ENCODE data around the gene C1QTNF6.

Gene C1QTNF6

DNA sequence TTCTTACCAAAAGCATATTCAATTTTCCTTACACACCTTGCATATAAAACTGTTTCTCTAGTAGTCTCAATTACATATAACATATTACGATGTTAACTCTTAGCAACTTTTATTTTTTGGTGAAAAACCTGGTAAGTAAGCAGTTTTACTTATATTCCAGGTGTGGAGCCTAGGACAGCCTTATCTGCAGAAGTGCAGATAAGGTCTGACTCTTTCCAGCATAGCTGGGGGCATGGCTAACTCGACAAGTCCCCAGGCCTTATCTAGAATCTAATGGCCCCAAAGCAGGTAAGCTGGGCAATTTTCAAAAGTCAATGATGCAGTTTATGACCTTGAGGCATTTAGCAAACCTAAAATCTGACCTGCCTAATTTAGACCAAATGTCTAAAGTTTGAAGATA lies 4.2 kb upstream of the C1QTNF6 start:
- FAIRE-seq (no peak), DNase-seq (ENCODE audit: low spot score) (no peak)

DNA sequence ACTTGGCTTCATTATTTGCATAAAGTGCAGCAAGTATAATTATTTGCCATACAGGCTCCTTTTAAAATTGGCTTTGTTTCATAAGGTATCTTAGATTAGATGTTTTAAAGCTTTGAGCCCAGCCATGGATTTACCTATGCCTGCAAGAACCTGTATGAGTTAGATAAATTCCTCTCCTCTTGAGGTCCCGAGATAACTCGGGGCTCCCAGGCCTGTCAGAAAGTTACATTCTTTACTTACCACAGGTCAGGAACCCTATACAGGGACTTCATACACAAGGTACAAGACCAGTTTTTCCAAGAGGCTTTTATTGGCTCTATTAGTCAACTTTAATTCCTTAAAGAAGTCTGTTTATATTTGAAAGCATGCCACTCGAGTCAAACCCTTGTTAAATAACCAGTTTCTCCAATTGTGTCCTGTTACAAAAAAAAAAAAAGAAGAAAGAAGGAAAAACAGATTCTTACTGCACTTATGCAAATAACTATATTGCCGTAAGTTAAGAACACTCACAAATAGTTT lies 2.3 kb upstream of the C1QTNF6 start:
- FAIRE-seq (no peak), DNase-seq (ENCODE audit: low spot score) (no peak)

DNA sequence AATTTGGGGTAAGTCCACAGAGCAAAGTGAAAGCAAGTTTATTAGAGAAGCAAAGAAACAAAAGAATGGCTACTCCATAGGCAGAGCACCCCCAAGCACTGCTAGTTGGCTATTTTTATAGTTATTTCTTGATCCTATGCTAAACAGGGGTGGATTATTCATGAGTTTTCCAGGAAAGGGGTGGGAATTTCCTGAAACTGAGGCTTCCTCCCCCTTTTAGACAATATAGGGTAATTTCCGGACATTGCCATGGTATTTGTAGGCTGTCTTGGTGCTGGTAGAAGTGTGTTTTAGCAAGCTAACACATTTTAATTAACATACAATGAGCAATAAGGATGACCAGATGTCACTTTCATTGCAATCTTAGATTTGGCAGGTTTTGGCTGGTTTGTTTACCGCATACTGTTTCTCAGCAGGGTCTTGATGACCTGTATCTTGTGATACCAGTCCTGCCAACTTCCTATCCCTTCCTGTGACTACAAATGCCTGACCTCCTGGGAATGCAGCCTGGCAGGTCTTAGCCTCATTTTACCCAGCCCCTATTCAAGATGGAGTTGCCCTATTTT lies 937 bp upstream of the C1QTNF6 start:
- DNase-seq (ENCODE audit: low spot score) (no peak), FAIRE-seq (no peak)

DNA sequence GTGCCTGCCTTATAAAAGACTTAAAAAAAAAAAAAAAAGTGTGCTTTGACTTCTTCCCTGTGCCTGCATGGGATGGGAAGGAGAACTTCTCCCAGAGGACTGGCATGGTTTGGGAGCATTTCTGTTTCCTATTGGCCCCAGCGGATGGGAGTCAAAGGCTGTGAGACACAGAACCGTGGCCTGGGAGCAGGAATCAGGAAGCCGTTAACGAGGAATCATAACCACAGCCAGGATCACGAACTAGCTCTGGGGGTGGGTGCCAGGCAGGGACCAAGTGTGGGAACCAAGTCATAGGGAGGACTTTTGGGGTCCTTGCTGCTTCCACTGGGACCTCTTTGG lies 526 bp downstream of the C1QTNF6 start:
- FAIRE-seq, result peak; percentile 67
- peak; percentile 60 for DNase-seq (ENCODE audit: low spot score)

DNA sequence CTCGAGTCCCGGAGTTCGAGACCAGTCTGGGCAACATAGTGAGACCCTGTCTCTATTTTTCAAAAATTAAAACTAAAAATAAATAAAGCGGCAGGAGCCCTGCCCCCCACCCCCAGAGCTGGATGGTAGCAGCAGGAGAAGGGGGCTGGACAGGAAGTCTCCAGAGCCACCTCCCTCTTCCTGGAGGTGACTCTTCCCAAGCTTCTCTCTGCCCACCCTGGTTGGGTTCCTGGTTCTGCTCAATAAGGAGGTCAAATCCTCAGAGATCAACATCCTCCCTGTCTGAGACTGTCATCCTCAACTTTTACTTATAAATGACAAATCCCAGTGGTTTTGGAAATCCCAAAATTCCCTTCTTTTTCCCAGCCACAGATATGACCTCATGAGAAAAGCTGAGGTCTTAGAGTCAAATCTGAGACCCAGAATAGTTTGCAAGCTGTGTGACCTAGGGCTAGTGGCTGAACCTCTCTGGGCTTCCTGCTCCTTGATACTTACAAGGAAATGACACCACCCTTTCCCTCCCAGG lies 987 bp downstream of the C1QTNF6 start:
- DNase-seq (ENCODE audit: low spot score) (peak; percentile 29), FAIRE-seq (no peak)

DNA sequence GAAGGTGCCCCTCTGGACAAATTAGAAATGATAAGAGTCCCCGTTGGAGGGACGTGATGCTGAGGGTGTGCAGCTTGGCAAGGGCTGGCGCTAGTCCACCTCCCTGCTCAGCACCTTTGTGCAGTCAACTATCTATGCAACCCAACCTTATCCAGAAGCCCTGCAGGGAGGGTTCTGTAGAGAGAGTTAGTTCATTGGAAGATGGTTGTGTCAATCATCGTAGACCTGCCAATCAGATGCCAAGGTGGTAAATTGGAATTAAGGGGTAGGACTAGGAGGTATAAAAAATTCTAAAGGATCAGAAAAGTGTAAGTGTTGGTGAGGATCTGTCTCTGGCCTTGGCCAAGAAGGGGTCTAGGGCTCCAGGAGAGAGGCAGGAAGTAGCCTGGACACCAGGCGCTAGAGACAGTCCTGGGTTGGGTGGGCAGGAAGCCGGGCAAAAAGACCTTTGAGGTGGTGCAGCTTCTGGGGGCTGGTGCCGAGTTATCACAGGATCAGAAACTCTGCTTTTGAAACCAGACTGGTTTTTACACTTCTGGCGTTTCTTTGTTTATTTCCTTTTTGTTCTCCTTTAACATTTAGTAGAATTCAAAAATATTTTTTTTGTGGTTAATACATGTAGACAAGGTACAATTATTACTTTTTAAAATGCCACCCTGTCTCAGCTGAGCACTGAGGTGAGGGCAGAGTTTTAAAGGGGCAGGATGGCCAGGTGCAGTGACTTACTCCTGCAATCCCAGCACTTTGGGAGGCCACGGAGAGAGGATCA lies 1.6 kb downstream of the C1QTNF6 start:
- FAIRE-seq (no peak), DNase-seq (ENCODE audit: low spot score) (peak; percentile 36)

DNA sequence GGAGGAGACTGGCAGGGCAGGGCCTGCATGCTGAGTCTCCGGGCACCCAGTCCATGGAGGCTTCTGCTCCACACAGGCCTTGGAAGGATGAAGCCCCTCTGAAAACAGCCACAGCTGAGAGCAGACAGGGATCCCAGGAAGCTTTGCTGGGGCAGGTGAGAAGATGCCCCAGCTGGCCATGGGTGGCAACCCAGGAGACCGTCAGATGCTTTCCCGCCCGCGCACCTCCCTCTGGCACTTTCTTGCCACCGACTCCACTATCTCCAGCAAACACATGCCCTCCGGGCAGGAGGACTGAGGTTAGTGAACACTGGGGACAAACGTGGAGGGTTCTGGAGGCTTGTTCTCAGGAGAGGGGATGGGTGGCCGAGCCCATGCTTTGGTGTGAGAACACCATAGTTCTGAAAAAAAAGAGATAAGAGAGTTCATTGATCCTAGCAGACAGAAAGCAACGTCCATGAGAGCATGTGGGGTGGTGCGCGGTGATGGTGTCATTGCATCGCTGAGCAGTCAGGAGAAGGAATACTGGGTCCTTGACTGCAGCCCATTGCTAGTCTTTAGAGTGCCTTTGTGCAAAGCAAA lies 2.3 kb downstream of the C1QTNF6 start:
- DNase-seq (ENCODE audit: low spot score) (no peak), FAIRE-seq (no peak)

DNA sequence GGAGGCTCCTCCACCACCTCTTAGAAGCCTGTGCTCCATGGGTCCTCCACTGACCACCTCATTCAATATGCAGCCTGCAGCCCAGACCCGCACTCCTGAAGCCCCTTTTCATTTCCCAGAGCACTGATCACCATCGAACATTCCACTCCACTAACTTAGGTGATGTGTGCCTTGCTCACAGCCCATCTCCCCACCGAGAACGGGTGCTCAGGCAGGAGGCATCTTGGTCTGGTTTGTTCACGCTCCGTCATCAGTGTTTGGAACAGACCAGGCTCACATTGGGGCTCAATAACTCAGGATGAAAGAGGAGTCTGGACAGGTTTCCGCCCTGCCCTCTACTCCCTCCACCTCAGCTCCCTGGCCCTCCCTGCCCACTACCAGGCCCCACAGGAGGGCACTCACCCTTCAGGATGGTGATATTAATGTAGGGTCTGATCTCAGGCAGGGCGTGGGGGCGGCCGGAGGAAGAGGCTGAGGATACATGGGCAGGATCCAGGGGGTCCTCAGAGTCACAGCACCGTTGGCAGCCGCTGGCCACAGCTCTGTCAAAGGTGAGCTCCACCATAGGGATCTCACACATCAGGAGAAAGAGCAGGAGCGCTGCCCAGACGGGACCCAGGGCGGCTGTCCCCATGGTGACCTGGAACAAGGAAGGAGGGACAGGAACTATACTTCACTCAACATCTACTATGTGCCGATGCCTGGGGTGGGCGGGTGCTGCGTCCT lies 3.1 kb downstream of the C1QTNF6 start:
- DNase-seq (ENCODE audit: low spot score) (no peak), FAIRE-seq (no peak)

DNA sequence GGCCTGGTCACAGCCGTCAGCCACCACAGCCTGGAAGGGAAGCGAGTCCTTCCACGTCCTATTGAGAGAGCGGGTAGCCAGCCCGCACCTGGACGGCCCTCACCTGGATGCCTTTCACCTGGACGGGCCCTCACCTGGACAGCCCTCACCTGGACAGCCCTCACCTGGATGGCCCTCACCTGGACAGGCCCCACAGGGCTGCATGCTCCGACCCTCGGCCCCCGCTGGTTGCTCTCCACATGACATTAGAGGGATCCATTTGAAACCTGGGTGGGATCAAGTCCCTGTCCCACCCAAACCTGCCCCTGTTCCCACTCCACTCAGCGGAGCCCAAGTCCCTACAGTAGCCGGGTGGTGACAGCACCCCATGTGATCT lies 3.7 kb downstream of the C1QTNF6 start:
- DNase-seq (ENCODE audit: low spot score), result no peak
- FAIRE-seq, result no peak

DNA sequence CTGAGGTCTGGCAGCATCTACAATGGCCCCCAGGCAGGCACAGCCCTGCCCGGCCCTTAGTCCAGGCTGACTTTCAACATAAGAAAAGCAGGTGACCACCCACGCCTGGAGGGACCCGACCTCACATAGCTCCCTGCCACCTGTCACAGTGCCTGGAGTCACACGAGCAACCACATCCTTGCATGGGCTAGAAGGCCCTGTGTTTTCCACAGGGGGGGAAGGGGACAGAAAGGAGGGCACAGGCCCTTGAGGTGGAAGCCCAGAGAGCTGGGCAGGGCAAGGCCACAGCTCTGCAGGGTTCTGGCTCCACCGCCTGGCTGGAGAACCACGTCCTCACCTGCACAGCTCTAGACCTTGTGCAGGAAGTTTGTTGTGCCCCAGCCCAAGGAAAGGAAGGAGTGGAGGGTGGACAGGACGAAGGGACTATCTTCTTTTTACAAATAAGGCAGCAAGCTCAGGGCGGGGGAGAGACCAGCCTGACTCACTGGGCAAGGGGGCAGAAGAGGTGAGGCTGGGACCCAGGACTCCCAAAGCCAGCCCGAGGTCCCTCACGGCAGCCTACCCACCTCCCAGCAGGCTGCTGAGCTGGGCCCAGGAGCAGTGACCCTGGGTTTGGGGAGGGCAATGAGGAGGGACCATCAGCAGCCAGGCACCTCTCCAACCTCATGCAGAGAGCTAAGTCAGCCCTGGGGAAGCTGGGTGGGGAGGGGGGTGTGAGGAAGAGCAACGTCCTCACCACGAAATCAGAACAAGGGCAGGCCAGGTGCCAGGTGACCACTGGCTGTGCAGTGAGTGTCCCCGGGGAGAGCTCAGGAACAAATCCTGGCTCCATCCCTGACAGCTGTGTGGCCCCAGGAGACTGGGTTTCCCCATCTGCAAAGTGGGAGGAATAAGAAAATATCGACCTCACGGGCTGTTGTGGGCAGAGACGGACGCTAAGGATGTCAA lies 4.3 kb downstream of the C1QTNF6 start:
- FAIRE-seq (no peak), DNase-seq (ENCODE audit: low spot score) (no peak)

DNA sequence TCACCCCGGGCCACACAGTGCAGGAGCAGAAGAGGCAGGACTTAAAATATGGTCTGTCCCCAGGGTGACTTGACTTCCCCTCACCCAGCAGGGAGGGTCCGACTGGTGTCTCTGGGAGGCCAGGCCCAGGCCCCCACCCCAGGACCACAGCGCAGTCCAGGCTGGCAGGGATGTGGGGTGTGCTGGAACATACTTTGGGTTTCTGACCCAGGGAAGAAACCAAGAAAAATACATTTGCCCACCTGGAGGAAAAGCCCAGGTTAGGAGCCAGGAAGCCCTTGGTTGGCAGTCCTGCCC lies 5.2 kb downstream of the C1QTNF6 start:
- FAIRE-seq, result no peak

DNA sequence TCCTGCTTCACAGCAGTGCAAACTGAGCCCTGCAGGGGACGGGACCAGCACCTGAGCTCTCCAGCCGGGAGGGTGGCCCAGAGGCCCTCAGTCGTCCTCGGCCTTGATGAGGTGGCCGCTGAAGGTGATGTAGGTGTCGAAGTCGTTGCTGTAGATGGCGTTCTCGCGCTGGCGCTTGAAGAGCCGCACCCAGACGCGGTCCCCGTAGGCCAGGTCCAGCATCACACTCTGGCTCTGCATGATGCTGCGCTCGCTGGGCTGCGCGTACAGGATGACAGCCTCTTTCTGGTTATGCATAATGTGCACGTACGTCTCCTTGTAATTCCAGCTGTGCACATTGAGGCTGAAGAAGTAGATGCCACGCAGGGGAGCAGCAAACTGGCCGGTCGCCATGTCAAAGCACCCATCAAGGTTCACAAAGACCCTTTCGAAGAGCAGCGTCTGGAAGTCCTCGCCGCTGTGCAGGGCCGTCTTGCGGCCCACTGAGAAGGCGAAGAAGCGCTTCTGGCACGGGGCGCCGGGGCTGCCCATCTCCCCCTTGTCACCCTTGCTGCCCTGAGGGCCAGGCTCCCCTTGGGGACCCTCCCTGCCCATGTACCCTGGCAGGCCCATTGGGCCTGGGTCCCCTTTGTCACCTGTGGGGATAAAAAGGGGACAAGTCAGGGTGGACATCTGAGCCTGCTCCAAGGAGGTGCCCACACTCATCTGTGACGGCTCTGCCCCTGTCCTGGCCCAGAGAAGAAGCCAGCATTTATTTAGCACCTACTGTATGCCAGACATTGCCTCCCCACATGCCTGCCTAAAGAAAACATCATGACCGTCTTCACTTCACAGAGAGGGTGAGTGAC lies 5.7 kb downstream of the C1QTNF6 start:
- DNase-seq (ENCODE audit: low spot score) (no peak), FAIRE-seq (no peak)

More for the DNA sequence above, 5.2 kb downstream of the C1QTNF6 start:
- no peak for DNase-seq (ENCODE audit: low spot score)

DNA sequence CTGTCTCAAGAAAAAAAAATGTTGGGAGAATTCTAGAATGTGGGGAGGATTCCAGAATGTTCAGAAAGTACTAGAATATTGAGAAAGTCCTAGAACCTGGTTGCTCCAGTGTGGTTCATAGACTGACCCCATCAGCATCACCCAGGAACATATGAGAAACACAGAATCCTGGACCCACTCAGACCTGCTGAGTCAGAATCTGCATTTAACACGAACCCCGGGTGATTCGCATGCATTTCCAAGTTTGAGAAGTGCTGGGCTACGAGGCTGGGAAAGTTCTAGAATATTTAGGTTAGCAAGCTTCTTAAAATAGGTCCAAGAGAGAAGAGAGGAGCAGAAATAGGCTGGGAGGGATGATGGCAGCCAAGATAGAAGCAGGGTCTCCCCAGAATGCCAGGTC lies 6.4 kb downstream of the C1QTNF6 start:
- DNase-seq (ENCODE audit: low spot score) (no peak), FAIRE-seq (no peak)

DNA sequence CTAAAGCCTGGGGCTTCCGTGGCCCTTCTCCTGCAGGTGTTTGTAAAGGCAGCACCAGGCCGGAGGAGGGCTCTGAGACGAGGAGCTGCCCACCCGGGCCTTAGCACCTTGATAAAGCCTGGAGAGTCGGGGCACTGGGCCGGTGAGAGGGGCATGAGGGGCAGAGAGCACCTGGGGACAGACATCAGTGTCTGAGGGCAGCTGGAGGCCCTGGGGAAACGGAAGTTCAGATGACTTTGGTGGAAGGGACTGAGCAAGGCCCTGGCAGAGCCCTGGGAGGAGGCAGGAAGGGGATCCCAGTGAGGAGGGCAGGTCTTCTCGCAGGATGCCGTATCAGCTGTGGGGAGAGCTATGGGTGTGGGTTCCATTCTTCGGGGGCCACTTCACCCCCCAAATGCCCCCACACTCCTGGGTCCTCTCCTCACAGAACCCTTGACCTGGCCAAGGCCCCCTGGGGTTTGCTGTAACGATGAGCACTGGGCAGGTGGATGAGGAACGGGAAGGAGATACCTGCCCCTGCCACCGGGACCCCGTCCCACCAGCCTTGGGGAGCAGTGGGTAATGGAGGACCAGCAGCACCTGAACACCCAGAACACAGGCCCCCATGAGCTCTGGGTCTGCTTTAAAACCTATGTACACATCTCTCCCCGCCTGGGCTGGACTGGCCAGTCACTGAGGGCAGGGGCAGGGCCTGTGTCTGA lies 7.4 kb downstream of the C1QTNF6 start:
- FAIRE-seq (no peak), DNase-seq (ENCODE audit: low spot score) (no peak)

DNA sequence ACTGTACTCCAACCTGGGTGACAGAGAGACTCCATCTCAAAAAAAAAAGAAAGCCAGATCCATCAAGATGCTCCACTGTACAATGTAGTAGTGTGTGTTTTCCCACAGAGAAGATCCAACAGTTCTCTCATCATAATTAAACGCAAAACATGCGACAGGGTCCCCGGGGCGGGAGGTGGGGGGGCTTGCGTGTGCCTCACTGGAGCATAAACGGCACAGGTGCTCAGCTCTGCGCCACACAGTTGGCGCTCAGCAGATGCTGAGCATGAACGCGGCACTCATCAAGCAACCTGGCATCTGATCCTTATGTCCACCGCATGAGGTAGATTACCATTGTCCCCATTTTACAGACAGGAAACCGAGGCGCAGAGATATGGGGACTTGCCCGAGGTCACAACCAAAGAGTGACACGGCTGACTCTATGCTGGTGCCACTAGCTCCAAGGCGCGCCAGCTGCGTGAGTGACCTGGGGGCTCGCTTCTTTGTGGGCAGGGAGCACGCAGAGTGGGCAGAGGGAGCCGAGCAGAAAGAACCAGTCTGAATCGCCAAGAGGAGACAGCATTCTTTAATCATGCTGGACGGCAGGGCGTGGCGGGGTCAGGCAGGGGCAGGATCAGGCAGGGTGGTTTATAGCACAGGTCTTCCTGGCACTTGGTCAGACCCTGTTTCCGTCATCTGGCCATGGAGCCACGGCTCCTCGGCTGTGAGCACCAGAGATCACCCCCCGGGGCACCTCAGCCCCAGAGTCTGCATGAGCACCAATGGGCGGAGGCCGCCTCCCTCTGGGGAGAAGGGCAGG lies 8.2 kb downstream of the C1QTNF6 start:
- no peak for DNase-seq (ENCODE audit: low spot score)
- no peak for FAIRE-seq

DNA sequence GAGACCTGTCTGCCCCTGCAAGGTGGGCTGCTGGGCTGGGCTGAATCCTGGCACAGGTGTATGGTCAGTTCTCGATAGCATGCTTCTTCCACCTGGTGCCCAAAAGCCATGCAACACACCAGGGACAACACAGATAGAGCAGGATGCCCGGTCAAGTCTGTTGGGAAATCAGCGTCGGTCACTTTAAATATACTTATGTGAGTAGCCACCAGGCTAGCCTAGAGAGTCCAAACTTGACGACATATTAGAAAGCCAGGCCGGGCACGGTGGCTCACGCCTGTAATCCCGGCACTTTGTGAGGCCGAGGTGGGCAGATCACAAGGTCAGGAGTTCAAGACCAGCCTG lies 8.9 kb downstream of the C1QTNF6 start:
- DNase-seq (ENCODE audit: low spot score) (no peak), FAIRE-seq (no peak)

DNA sequence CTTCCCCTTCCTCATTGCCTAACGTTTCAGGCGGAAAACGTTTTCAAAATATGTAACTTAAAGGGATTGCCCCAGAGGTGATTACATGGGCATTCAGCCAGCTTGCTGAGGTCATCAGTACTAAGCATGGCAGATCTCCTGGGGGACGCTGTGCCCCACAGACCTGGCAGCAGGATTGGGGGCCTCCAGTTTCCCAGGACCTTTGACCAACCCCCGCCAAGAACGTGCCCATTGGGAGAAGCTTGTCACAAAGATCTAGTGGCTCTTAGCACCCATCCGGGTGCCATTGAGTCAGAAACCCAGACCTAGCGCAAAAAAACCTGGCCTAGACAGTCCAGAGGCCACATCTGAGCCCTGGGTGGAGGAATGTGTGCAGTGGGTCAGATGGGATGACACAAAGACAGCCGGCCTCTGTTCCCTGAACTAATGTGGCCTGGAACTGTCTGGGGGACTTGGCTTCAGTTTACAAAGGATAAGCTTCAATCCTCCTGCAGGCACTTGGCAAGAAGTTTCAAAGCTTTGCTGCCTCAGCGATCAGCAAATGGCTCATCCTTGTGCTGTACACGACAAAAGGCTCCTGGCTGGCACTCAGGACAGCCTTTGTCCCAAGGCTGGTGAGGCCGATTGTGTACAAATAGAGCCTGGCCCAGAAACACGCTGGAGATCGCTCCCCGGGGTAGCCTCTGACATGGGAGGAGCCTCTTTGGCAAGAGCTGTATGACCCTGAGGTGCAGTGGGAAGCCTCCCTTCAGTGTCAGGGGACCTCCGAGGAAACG lies 9.5 kb downstream of the C1QTNF6 start:
- FAIRE-seq, result no peak
- no peak for DNase-seq (ENCODE audit: low spot score)

DNA sequence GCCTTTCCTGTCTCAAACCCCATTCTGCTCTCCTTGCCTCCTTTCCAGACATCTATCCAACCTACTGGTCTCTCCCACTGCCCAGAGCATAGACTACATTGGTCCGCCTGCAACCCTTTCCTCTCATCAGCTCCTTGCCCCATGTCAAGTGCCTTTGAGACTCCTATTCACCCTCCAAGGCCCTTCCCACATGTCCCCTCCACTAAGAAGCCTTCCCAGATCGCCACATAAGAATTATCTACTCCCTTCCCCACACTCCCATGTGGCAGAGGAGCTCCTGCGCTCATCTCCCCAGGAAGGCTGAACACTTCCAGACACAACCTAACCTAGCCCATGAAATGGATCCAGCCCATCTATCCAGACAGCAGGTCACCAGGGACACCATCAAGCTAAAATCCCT lies 10.3 kb downstream of the C1QTNF6 start:
- FAIRE-seq, result no peak
- DNase-seq (ENCODE audit: low spot score), result no peak
